KG1 (cell line): ENCODE measurements around the gene HYDIN.

Source experiments
- DNase-seq: peaks from one replicate; lab custom pipeline; 2025; lab: John Stamatoyannopoulos, UW

HYDIN gene

GRCh38 chr16:70760221-70760620 is 470.3 kb downstream of the HYDIN start:
- DNase-seq, result no peak

GRCh38 chr16:70759666-70760065 is 470.9 kb downstream of the HYDIN start:
- no peak for DNase-seq

- no peak for DNase-seq
Observed at GRCh38 chr16:70758786-70759185, 471.7 kb downstream of the HYDIN start.
